Muscle of back (tissue), 11 donors: Measurements from ENCODE around the gene NABP1. TPM values are rescaled to one million over a fixed set of nuclear protein-coding genes. Genes with fewer than 3 reads are reported as not detected.

ENCODE experiments used
- DNase-seq, 3 donors: peaks; one replicate each; pipeline versions ENCODE4 v3.0.0 to v3.0.0-alpha.2; 2013
- polyA plus RNA-seq, 10 donors: library from polyadenylated mRNA; unstranded; fragments of 120-200 nt; gene quantifications; one replicate each; pipeline ENCODE4 v1.2.1, GENCODE V29; 2013; ENCODE audit not compliant: insufficient read length in 10 of 10

Gene NABP1
- polyA plus RNA-seq, 10 donors = 8.3 to 27.3 (median 11.3) TPM

- DNase-seq = no peak
These were observed 31.6 kb upstream of the NABP1 start for GRCh38 chr2:191646163-191646902.

- no peak for DNase-seq
These were observed 28.4 kb upstream of the NABP1 start for GRCh38 chr2:191649519-191649918.

GRCh38 chr2:191650896-191651773, 26.8 kb upstream of the NABP1 start:
- no peak for DNase-seq

GRCh38 chr2:191653667-191654391, 24.1 kb upstream of the NABP1 start:
- no peak for DNase-seq

- no peak for DNase-seq
These were observed 21.5 kb upstream of the NABP1 start for GRCh38 chr2:191656391-191656790.

- no peak for DNase-seq
These were observed 21.1 kb upstream of the NABP1 start for GRCh38 chr2:191656792-191657191.

- peak in 1 of 3 donors; percentile 43 for DNase-seq
These were observed 20.0 kb upstream of the NABP1 start for GRCh38 chr2:191657977-191658376.

- DNase-seq = no peak
These were observed 18.7 kb upstream of the NABP1 start for GRCh38 chr2:191659198-191659597.

GRCh38 chr2:191660575-191660974, 17.4 kb upstream of the NABP1 start:
- DNase-seq = no peak

GRCh38 chr2:191661097-191661924, 16.6 kb upstream of the NABP1 start:
- DNase-seq = no peak

- DNase-seq = no peak
These were observed 12.9 kb upstream of the NABP1 start for GRCh38 chr2:191664823-191665677.

- no peak for DNase-seq
These were observed 11.7 kb upstream of the NABP1 start for GRCh38 chr2:191666226-191666625.

- DNase-seq = no peak
These were observed 11.2 kb upstream of the NABP1 start for GRCh38 chr2:191666732-191667131.

GRCh38 chr2:191670076-191670475, 7.9 kb upstream of the NABP1 start:
- no peak for DNase-seq

GRCh38 chr2:191670787-191671186, 7.1 kb upstream of the NABP1 start:
- DNase-seq = no peak

- DNase-seq = peak in 1 of 3 donors; percentile 66
These were observed 1.9 kb upstream of the NABP1 start for GRCh38 chr2:191675807-191676721.

- peak in 2 of 3 donors; percentile 64 to 78 for DNase-seq
These were observed 918 bp upstream of the NABP1 start for GRCh38 chr2:191676790-191677645.

- DNase-seq = peak in 2 of 3 donors; percentile 43 to 67
These were observed 633 bp downstream of the NABP1 start for GRCh38 chr2:191678437-191679100.
